K562 (cell line): ENCODE results near the gene NTRK1. TPM values are rescaled to one million over a fixed set of nuclear protein-coding genes. Genes with fewer than 3 reads are reported as not detected.

Experiments used
- ARNT ChIP-seq, 2 experiments: fragments of 450-650 bp; IDR thresholded peaks; 2 replicates each; pipeline ENCODE4 v1.6.1; 2016; ENCODE audit warnings: mild to moderate bottlenecking in 1 of 2
- BRD9 ChIP-seq: fragments of 450-650 bp; IDR thresholded peaks from 2 replicates; pipeline ENCODE4 v1.6.1; 2018; ENCODE audit warnings: low read depth; ENCODE audit not compliant: partially characterized antibody
- CAMTA2 ChIP-seq: fragments of 250-450 bp; sonication (Bioruptor Pico); conservative IDR thresholded peaks from 2 replicates; pipeline ENCODE4 v1.5.1; 2022
- CBX1 ChIP-seq: sonication (generic); IDR thresholded peaks from 2 replicates; pipeline ENCODE4 v1.6.1; 2016; ENCODE audit warnings: antibody characterized with exemption, low read depth, mild to moderate bottlenecking
- EP300 ChIP-seq: IDR thresholded peaks from 2 replicates; pipeline ENCODE4 v1.6.1; 2012; ENCODE audit warnings: low read length, improper control_type of control experiment
- GATA2 ChIP-seq: sonication (generic); formaldehyde crosslinking; IDR thresholded peaks from 2 replicates; pipeline ENCODE4 v1.4.0; 2020; ENCODE audit warnings: mild to moderate bottlenecking, missing genetic modification reagents
- HDAC2 ChIP-seq: fragments of 450-650 bp; IDR thresholded peaks from 2 replicates; pipeline ENCODE4 v1.6.1; 2016; ENCODE audit warnings: mild to moderate bottlenecking
- HMG20B ChIP-seq: fragments of 250-450 bp; sonication (Bioruptor Pico); IDR thresholded peaks from 2 replicates; pipeline ENCODE4 v1.5.0; 2021; ENCODE audit warnings: mild to moderate bottlenecking
- HNRNPK ChIP-seq: fragments of 200-400 bp; formaldehyde crosslinking; IDR thresholded peaks from one replicate; pipeline ENCODE4 v1.6.1; 2018; ENCODE audit warnings: mild to moderate bottlenecking, low read depth, low read length; ENCODE audit not compliant: poor library complexity, severe bottlenecking
- IRF2 ChIP-seq: sonication (generic); formaldehyde crosslinking; IDR thresholded peaks from 2 replicates; pipeline ENCODE4 v1.8.1; 2022; ENCODE audit warnings: mild to moderate bottlenecking, missing genetic modification reagents
- MCM5 ChIP-seq: fragments of 450-650 bp; IDR thresholded peaks from 2 replicates; pipeline ENCODE4 v1.6.1; 2016; ENCODE audit warnings: low read depth
- PCBP1 ChIP-seq: fragments of 200-400 bp; formaldehyde crosslinking; IDR thresholded peaks from 2 replicates; pipeline ENCODE4 v1.6.1; 2018; ENCODE audit warnings: mild to moderate bottlenecking, low read depth, low read length; ENCODE audit not compliant: poor library complexity, severe bottlenecking
- PRMT5 ChIP-seq: sonication (generic); formaldehyde crosslinking; IDR thresholded peaks from 2 replicates; pipeline ENCODE4 v1.5.0; 2020; ENCODE audit warnings: missing genetic modification reagents
- RAD21 ChIP-seq, 2 experiments: fragments of 250-450 bp in 1 of 2; fragments of 450-650 bp in 1 of 2; sonication (Bioruptor Pico) in 1 of 2; formaldehyde crosslinking in 1 of 2; IDR thresholded peaks in 1 of 2; conservative IDR thresholded peaks in 1 of 2; 2 replicates each; pipeline versions ENCODE4 v1.4.0 to v1.8.0; 2020 to 2022; ENCODE audit warnings: mild to moderate bottlenecking in 2 of 2, moderate library complexity in 1 of 2
- RFX5 ChIP-seq: IDR thresholded peaks from 2 replicates; pipeline ENCODE4 v1.6.1; 2011; ENCODE audit warnings: low read depth, mild to moderate bottlenecking, improper control_type of control experiment, low read length
- RFX7 ChIP-seq: fragments of 250-450 bp; sonication (Bioruptor Pico); IDR thresholded peaks from 2 replicates; pipeline ENCODE4 v1.5.1; 2021; ENCODE audit warnings: mild to moderate bottlenecking
- SIN3B ChIP-seq: fragments of 450-650 bp; IDR thresholded peaks from 2 replicates; pipeline ENCODE4 v1.6.1; 2017; ENCODE audit warnings: low read depth, mild to moderate bottlenecking, moderate library complexity
- SMARCA4 ChIP-seq: fragments of 450-650 bp; IDR thresholded peaks from 2 replicates; pipeline ENCODE4 v1.6.1; 2016
- TARDBP ChIP-seq: fragments of 450-650 bp; IDR thresholded peaks from 2 replicates; pipeline ENCODE4 v1.6.1; 2016
- ZFPM2 ChIP-seq: fragments of 250-450 bp; sonication (Bioruptor Pico); IDR thresholded peaks from 2 replicates; pipeline ENCODE4 v1.5.1; 2022; ENCODE audit warnings: mild to moderate bottlenecking
- ZNF253 ChIP-seq: fragments of 250-450 bp; sonication (Bioruptor Pico); conservative IDR thresholded peaks from 2 replicates; pipeline ENCODE4 v1.6.1; 2021; ENCODE audit warnings: mild to moderate bottlenecking
- ZNF324 ChIP-seq: fragments of 250-450 bp; sonication (Bioruptor Pico); IDR thresholded peaks from 2 replicates; pipeline ENCODE4 v1.4.0; 2020; ENCODE audit warnings: mild to moderate bottlenecking
- polyA plus RNA-seq, 8 experiments: library from polyadenylated mRNA; depleted of rRNA in 4 of 8; stranded (reverse) in 5 of 8; unstranded in 3 of 8; fragments of >200 nt; fragmentation: Nextera tagmentation in 2 of 8; fragmentation: Illumina TruSeq in 1 of 8; extraction: Ambion mirVana in 2 of 8; extraction: Trizol in 1 of 8; gene quantifications; 2 replicates each; pipeline versions ENCODE4 v1.2.1 to v1.2.3, GENCODE V29; 2011 to 2014; ENCODE audit warnings: inconsistent platforms in 1 of 8, missing spikeins in 1 of 8
- total RNA-seq, 7 experiments: library from RNA; depleted of rRNA in 6 of 7; stranded (reverse); fragments of >200 nt in 6 of 7; fragmentation: Illumina TruSeq in 2 of 7; extraction: Trizol in 2 of 7; gene quantifications; 2 replicates each; pipeline versions ENCODE4 v1.2.1 to v1.2.3, GENCODE V29; 2011 to 2021; ENCODE audit warnings: low replicate concordance in 1 of 7
- TF ChIP-seq, protein P1 (sequence below): fragments of 200-800 bp; sonication (Bioruptor generic); IDR thresholded peaks from 2 replicates; pipeline ENCODE4 v1.6.1; 2017; ENCODE audit warnings: missing genetic modification characterization, missing compliant biosample characterization
- TF ChIP-seq, protein P2 (sequence below): conservative IDR thresholded peaks from 2 replicates; pipeline ENCODE4 v1.6.1; 2011; ENCODE audit warnings: low read depth, mild to moderate bottlenecking, low read length; ENCODE audit not compliant: control insufficient read depth
- TF ChIP-seq, protein P3 (sequence below): fragments of 250-450 bp; sonication (Bioruptor Pico); IDR thresholded peaks from 2 replicates; pipeline ENCODE4 v1.5.0; 2021
- TF ChIP-seq, protein P4 (sequence below): fragments of 450-650 bp; IDR thresholded peaks from 2 replicates; pipeline ENCODE4 v1.6.1; 2014; ENCODE audit warnings: low read depth, mild to moderate bottlenecking, moderate library complexity, borderline replicate concordance

NTRK1 gene
- total and polyA plus RNA-seq, 9 of the 15 experiments (the other 6 are each of a cell fraction or from before 2014, with no cell fraction given) = 0.46 to 30.0 (median 7.9) TPM

DNA sequence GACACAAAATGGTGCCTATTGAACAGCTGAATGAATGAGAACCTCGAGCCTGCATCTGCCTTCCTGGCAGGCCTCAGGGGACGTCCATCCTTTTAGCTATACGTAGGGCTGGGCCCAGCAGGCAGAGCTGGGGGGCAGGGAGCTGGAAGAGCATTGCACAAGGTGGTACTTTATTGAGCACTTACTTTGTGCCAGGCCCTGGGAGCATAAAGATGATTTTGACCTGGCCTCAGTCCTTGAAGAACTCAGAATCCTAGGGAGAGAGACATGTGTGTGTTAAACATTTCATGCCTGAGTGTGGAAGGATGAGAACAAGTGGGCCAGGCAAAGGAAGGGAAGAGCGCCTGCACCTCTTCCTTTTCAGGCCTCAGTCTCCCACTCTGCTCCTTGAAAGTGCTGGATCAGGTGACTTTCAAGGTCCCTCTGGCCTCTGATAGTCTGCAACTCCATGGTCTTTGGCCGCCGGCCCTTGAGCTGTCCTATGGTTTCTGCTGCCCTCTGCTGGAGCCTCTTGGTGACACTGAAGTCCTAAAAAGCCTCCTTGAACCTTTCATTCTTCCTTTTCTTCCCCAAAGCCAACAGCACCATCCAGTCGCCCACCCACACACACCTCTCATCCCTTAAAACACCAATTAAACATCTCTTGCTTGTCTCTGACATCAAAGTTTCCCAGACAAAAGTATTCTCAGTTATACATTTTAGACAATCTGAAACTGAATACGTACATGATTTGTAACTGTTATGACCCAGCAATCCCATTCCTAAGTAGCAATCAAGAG is 29.3 kb downstream of the NTRK1 start (continued):
- TF ChIP-seq, protein P1, sequence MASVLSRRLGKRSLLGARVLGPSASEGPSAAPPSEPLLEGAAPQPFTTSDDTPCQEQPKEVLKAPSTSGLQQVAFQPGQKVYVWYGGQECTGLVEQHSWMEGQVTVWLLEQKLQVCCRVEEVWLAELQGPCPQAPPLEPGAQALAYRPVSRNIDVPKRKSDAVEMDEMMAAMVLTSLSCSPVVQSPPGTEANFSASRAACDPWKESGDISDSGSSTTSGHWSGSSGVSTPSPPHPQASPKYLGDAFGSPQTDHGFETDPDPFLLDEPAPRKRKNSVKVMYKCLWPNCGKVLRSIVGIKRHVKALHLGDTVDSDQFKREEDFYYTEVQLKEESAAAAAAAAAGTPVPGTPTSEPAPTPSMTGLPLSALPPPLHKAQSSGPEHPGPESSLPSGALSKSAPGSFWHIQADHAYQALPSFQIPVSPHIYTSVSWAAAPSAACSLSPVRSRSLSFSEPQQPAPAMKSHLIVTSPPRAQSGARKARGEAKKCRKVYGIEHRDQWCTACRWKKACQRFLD = no peak
- TF ChIP-seq, protein P2, sequence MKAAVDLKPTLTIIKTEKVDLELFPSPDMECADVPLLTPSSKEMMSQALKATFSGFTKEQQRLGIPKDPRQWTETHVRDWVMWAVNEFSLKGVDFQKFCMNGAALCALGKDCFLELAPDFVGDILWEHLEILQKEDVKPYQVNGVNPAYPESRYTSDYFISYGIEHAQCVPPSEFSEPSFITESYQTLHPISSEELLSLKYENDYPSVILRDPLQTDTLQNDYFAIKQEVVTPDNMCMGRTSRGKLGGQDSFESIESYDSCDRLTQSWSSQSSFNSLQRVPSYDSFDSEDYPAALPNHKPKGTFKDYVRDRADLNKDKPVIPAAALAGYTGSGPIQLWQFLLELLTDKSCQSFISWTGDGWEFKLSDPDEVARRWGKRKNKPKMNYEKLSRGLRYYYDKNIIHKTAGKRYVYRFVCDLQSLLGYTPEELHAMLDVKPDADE = no peak
- TF ChIP-seq, protein P3, sequence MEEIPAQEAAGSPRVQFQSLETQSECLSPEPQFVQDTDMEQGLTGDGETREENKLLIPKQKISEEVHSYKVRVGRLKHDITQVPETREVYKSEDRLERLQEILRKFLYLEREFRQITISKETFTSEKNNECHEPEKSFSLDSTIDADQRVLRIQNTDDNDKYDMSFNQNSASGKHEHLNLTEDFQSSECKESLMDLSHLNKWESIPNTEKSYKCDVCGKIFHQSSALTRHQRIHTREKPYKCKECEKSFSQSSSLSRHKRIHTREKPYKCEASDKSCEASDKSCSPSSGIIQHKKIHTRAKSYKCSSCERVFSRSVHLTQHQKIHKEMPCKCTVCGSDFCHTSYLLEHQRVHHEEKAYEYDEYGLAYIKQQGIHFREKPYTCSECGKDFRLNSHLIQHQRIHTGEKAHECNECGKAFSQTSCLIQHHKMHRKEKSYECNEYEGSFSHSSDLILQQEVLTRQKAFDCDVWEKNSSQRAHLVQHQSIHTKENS (CRISPR knock-in tag) = no peak
- no peak for TF ChIP-seq RFX7
- TF ChIP-seq PRMT5 (CRISPR knock-in tag) = no peak
- TF ChIP-seq RFX5 = no peak
- TF ChIP-seq GATA2 (CRISPR knock-in tag) = no peak
- TF ChIP-seq SMARCA4 = no peak
- TF ChIP-seq ARNT (IDR thresholded peaks at IDR 0.05) = 0 out of 4 replicates have a peak, but pooled peaks of 1 of the 2 experiments have one; percentile 51
- peak; percentile 91 to 97 for TF ChIP-seq RAD21 (CRISPR knock-in tag; conservative IDR thresholded peaks at IDR 0.05 in 1 of 2, IDR thresholded peaks at IDR 0.05 in 1 of 2)
- no peak for TF ChIP-seq IRF2 (CRISPR knock-in tag)
- no peak for TF ChIP-seq CBX1
- peak; percentile 50 for TF ChIP-seq EP300
- no peak for TF ChIP-seq BRD9
- no peak for TF ChIP-seq TARDBP
- TF ChIP-seq MCM5 = no peak
- no peak for TF ChIP-seq ZNF324 (CRISPR knock-in tag)
- TF ChIP-seq, protein P4, sequence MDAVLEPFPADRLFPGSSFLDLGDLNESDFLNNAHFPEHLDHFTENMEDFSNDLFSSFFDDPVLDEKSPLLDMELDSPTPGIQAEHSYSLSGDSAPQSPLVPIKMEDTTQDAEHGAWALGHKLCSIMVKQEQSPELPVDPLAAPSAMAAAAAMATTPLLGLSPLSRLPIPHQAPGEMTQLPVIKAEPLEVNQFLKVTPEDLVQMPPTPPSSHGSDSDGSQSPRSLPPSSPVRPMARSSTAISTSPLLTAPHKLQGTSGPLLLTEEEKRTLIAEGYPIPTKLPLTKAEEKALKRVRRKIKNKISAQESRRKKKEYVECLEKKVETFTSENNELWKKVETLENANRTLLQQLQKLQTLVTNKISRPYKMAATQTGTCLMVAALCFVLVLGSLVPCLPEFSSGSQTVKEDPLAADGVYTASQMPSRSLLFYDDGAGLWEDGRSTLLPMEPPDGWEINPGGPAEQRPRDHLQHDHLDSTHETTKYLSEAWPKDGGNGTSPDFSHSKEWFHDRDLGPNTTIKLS = peak; percentile 26; the same call in 1 of the 2 replicates
- TF ChIP-seq HDAC2 = no peak
- TF ChIP-seq HMG20B (CRISPR knock-in tag) = no peak
- no peak for TF ChIP-seq HNRNPK
- no peak for TF ChIP-seq CAMTA2 (CRISPR knock-in tag)
- peak; percentile 14; the same call in 1 of the 2 replicates for TF ChIP-seq SIN3B
- no peak for TF ChIP-seq ZNF253
- TF ChIP-seq PCBP1 = no peak
- no peak for TF ChIP-seq ZFPM2 (CRISPR knock-in tag)
